ENCODE measurements around the gene LMAN2. TPM values are rescaled to one million over a fixed set of nuclear protein-coding genes. Genes with fewer than 3 reads are reported as not detected.

The LMAN2 gene
- total RNA-seq, 1 experiment from 2014 or later: 106 TPM

DNA sequence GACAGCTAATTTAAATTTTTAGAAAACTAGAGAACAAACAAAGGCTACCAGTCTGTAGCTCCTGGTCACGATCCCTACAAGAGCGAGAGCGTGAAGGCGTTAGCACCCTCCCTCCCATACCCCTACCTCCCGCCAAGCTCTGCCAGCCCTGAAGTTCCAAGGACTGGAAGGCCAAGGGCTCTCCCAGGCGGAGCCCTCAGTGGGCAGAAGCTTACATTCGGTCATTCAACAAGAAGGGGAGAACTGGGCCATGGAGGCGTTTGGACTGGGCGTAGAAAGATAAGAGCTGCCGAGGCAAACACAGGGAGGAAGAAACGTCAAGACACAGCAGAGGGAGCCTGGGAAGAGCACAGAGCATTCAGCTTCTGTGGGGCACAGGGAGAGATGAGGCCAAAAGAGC is 42.7 kb downstream of the LMAN2 start:
- Histone ChIP-seq H3K27ac (ENCODE audit: insufficient read length, low read depth, low read length) (no peak overlapping the region), H3K56ac (ENCODE audit: insufficient read length, low read depth, low read length) (no peak overlapping the region), H3K18ac (ENCODE audit: insufficient read length, low read depth, low read length) (no peak overlapping the region), H2BK15ac (ENCODE audit: low read depth, low read length) (no peak overlapping the region), H4K5ac (ENCODE audit: insufficient read length, low read depth, low read length) (no peak overlapping the region), H3K79me2 (ENCODE audit: insufficient read depth, low read length) (peaks cover 9% of the 10 kb centered on the region; the same call in 1 of the 2 replicates), H2BK120ac (ENCODE audit: low read depth, low read length, poor library complexity, severe bottlenecking) (no peak overlapping the region), H2BK20ac (ENCODE audit: low read depth, low read length, poor library complexity, severe bottlenecking) (no peak overlapping the region), H3K9me3 (ENCODE audit: control insufficient read depth, low read depth, low read length) (no peaks in the 10 kb centered on the region), H3K14ac (ENCODE audit: insufficient read depth, low read length) (no peak overlapping the region), H2AK5ac (ENCODE audit: insufficient read length, low read length) (no peak overlapping the region), H3K27me3 (ENCODE audit: insufficient read depth, low read length) (no peaks in the 10 kb centered on the region), H3K79me1 (ENCODE audit: insufficient read depth, low read depth, low read length, poor library complexity, severe bottlenecking) (no peaks in the 10 kb centered on the region), H3K4ac (ENCODE audit: low read depth, low read length) (no peak overlapping the region), H3K9ac (ENCODE audit: extremely low read depth, insufficient read length, low read length) (no peak overlapping the region), H4K20me1 (ENCODE audit: control insufficient read depth, insufficient read depth, insufficient read length) (peaks cover 5% of the 10 kb centered on the region), H4K8ac (replicated peaks; ENCODE audit: insufficient read length, low read depth, low read length) (no peak overlapping the region), H3K23me2 (ENCODE audit: insufficient read length, low read depth, low read length, poor library complexity, severe bottlenecking) (peaks cover 19% of the 10 kb centered on the region), H2AFZ (ENCODE audit: low read length) (no peak overlapping the region), H3T11ph (ENCODE audit: low read length) (no peak overlapping the region), H3K4me1 (ENCODE audit: insufficient read depth, low read length) (no peaks in the 10 kb centered on the region), H2BK12ac (ENCODE audit: insufficient read length, low read depth, low read length) (no peak overlapping the region), H2BK5ac (ENCODE audit: insufficient read length, low read length) (no peak overlapping the region), H3K23ac (ENCODE audit: insufficient read length, low read depth, low read length) (no peak overlapping the region), H4K91ac (ENCODE audit: insufficient read length, low read depth, low read length) (no peak overlapping the region), H3K4me2 (ENCODE audit: insufficient read depth, insufficient read length, low read length) (no peak overlapping the region)
- H3K36me3 Mint-ChIP-seq (ENCODE audit: insufficient read depth in 1 of 3, low read depth in 3 of 3): peaks cover 23 to 33% (median 31%) of the 10 kb centered on the region in 3 experiments
- no CpG with 5 or more reads among the region's 11 CpGs for WGBS (ENCODE audit: extremely low coverage, insufficient read length, low lambda C conversion rate)
- H3K4me3 Mint-ChIP-seq: no peak overlapping the region
- no peak for DNase-seq
- TF ChIP-seq, protein P1, sequence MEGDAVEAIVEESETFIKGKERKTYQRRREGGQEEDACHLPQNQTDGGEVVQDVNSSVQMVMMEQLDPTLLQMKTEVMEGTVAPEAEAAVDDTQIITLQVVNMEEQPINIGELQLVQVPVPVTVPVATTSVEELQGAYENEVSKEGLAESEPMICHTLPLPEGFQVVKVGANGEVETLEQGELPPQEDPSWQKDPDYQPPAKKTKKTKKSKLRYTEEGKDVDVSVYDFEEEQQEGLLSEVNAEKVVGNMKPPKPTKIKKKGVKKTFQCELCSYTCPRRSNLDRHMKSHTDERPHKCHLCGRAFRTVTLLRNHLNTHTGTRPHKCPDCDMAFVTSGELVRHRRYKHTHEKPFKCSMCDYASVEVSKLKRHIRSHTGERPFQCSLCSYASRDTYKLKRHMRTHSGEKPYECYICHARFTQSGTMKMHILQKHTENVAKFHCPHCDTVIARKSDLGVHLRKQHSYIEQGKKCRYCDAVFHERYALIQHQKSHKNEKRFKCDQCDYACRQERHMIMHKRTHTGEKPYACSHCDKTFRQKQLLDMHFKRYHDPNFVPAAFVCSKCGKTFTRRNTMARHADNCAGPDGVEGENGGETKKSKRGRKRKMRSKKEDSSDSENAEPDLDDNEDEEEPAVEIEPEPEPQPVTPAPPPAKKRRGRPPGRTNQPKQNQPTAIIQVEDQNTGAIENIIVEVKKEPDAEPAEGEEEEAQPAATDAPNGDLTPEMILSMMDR (conservative IDR thresholded peaks at IDR 0.05): no peak
- H3K9me3 Mint-ChIP-seq: no peaks in the 10 kb centered on the region
- H3K27me3 Mint-ChIP-seq (ENCODE audit: low read depth): no peaks in the 10 kb centered on the region; the same call in 1 of the 2 replicates
- H3K27ac Mint-ChIP-seq: no peak overlapping the region; a peak in 1 of 7 replicates
- peaks cover 23 to 32% of the 10 kb centered on the region in 2 experiments for H3K4me1 Mint-ChIP-seq
